ENCODE measurements around the gene ATP2B2. TPM values are rescaled to one million over a fixed set of nuclear protein-coding genes. Genes with fewer than 3 reads are reported as not detected.

ATP2B2 gene
- total RNA-seq, 2 experiments from 2014 or later, result 0.06 TPM; not detected in 1

DNA sequence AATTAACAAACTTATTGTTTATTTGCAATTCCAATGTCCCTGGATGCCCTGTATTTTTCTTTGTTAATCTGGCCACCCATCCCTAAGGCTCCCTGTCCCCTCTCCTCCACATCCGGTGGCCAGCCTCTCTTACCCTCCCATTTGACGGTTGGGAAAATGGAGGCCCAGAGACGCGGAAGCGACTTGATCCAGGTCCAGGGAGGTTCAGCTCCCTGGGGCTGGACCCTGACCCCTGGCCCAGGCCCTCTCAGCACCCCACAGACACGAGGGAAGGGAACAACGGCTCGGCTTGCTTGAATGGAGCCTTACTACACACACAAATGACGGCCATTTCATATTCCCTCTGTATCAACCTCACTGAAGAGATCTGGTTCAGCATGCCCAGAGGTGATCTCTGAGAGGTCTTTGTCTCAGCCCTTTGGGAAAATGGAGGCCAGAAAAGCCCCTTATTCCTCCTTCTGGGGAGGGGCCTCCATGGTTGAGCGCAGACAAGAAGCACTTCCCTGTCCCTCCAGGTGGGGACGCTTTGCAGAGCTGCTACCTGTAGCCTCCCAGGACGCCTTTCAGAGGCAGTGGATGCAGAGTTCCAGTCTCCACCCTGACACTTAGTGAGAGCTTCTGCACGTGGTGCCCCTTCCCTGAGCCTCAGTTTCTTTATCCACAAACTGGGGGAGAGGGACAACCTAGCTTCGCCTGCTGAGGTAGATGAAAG, 82.1 kb downstream of the ATP2B2 start:
- Histone ChIP-seq H3K4me1 (ENCODE audit: insufficient read depth, low read length, poor library complexity, severe bottlenecking) (peaks cover 26% of the 10 kb centered on the region), H4K20me1 (ENCODE audit: insufficient read depth, low read length) (no peaks in the 10 kb centered on the region), H3K36me3 (ENCODE audit: insufficient read depth, low read length) (no peaks in the 10 kb centered on the region), H3K4me2 (ENCODE audit: low read length) (no peak overlapping the region), H2AFZ (ENCODE audit: low read length) (no peak overlapping the region), H3K4me3 (ENCODE audit: low read depth, low read length, poor library complexity, severe bottlenecking) (no peak overlapping the region), H3K79me2 (ENCODE audit: insufficient read depth, low read depth, low read length) (no peaks in the 10 kb centered on the region), H3K9me2 (ENCODE audit: insufficient read depth, low read length) (no peaks in the 10 kb centered on the region), H3K27ac (ENCODE audit: low read depth, low read length, poor library complexity, severe bottlenecking) (no peak overlapping the region), H3K9me3 (ENCODE audit: low read length) (no peaks in the 10 kb centered on the region)
- BruUV-seq (replicated peaks), result no TSS peak
- no peak for TF ChIP-seq EZH2phosphoT487 (IDR thresholded peaks at IDR 0.05; ENCODE audit: borderline replicate concordance, low read depth, low read length)
- TF ChIP-seq, protein P1, sequence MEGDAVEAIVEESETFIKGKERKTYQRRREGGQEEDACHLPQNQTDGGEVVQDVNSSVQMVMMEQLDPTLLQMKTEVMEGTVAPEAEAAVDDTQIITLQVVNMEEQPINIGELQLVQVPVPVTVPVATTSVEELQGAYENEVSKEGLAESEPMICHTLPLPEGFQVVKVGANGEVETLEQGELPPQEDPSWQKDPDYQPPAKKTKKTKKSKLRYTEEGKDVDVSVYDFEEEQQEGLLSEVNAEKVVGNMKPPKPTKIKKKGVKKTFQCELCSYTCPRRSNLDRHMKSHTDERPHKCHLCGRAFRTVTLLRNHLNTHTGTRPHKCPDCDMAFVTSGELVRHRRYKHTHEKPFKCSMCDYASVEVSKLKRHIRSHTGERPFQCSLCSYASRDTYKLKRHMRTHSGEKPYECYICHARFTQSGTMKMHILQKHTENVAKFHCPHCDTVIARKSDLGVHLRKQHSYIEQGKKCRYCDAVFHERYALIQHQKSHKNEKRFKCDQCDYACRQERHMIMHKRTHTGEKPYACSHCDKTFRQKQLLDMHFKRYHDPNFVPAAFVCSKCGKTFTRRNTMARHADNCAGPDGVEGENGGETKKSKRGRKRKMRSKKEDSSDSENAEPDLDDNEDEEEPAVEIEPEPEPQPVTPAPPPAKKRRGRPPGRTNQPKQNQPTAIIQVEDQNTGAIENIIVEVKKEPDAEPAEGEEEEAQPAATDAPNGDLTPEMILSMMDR (conservative IDR thresholded peaks at IDR 0.05; ENCODE audit: low read length), result no peak
- ChIA-PET CTCF (ENCODE audit: unreplicated experiment) (no interaction called here), POLR2A (interaction anchor here (1.1 kb wide), 1 partner anchor 10 kb away, joined by 4 read pairs; no protein-coding TSS in a partner anchor)
- no peak for DNase-seq (ENCODE audit: low spot score)
- intact Hi-C loops (cut with micrococcal nuclease; ENCODE audit: unreplicated experiment), result no loop called here

- Histone ChIP-seq H3K4me3 (ENCODE audit: low read depth, low read length, poor library complexity, severe bottlenecking) (no peak overlapping the region), H4K20me1 (ENCODE audit: insufficient read depth, low read length) (no peaks in the 10 kb centered on the region), H3K79me2 (ENCODE audit: insufficient read depth, low read depth, low read length) (no peaks in the 10 kb centered on the region), H3K4me2 (ENCODE audit: low read length) (no peak overlapping the region), H3K4me1 (ENCODE audit: insufficient read depth, low read length, poor library complexity, severe bottlenecking) (peaks cover 26% of the 10 kb centered on the region), H2AFZ (ENCODE audit: low read length) (no peak overlapping the region), H3K27ac (ENCODE audit: low read depth, low read length, poor library complexity, severe bottlenecking) (no peak overlapping the region), H3K9me3 (ENCODE audit: low read length) (no peaks in the 10 kb centered on the region), H3K9me2 (ENCODE audit: insufficient read depth, low read length) (no peaks in the 10 kb centered on the region), H3K36me3 (ENCODE audit: insufficient read depth, low read length) (no peaks in the 10 kb centered on the region)
- TF ChIP-seq EZH2phosphoT487 (IDR thresholded peaks at IDR 0.05; ENCODE audit: borderline replicate concordance, low read depth, low read length), result no peak
- TF ChIP-seq, protein P1 (conservative IDR thresholded peaks at IDR 0.05; ENCODE audit: low read length), result no peak
- CTCF ChIA-PET (ENCODE audit: unreplicated experiment), result no interaction called here
- DNase-seq (ENCODE audit: low spot score), result no peak
- intact Hi-C loops (cut with micrococcal nuclease; ENCODE audit: unreplicated experiment), result no loop called here
- BruUV-seq (replicated peaks), result no TSS peak
- POLR2A ChIA-PET, result no interaction called here
These were observed 83.4 kb downstream of the ATP2B2 start for GRCh38 chr3:10421996-10422395.
